Immature natural killer cell (primary cell): ENCODE measurements around the gene RTKN. TPM values are rescaled to one million over a fixed set of nuclear protein-coding genes. Genes with fewer than 3 reads are reported as not detected.

Experiments used
- DNase-seq, 3 donors: peaks; one replicate each; pipeline ENCODE4 v3.0.0; 2022; ENCODE audit warnings: mixed read lengths in 1 of 3
- H3K27ac Mint-ChIP-seq, 6 donors: one replicate each; pipeline ENCODE4 v1.8.0; 2020; ENCODE audit warnings: mixed read lengths in 6 of 6, mild to moderate bottlenecking in 5 of 6, inconsistent platforms in 4 of 6, moderate library complexity in 3 of 6
- H3K27me3 Mint-ChIP-seq, 3 donors: one replicate each; pipeline ENCODE4 v1.8.0; 2020 to 2021; ENCODE audit warnings: low read depth in 3 of 3, mild to moderate bottlenecking in 3 of 3, mixed read lengths in 3 of 3, moderate library complexity in 3 of 3, inconsistent platforms in 1 of 3
- H3K36me3 Mint-ChIP-seq, 3 donors: one replicate each; pipeline ENCODE4 v1.8.0; 2020; ENCODE audit warnings: mixed read lengths in 3 of 3, inconsistent platforms in 2 of 3, mild to moderate bottlenecking in 2 of 3
- H3K4me1 Mint-ChIP-seq, 2 donors: one replicate each; pipeline ENCODE4 v1.8.0; 2020; ENCODE audit warnings: inconsistent platforms in 2 of 2, mild to moderate bottlenecking in 2 of 2, mixed read lengths in 2 of 2, moderate library complexity in 1 of 2
- H3K4me3 Mint-ChIP-seq, 5 donors: one replicate each; pipeline ENCODE4 v1.8.0; 2020; ENCODE audit warnings: mild to moderate bottlenecking in 5 of 5, mixed read lengths in 5 of 5, inconsistent platforms in 3 of 5, moderate library complexity in 3 of 5
- H3K9me3 Mint-ChIP-seq, 6 donors: one replicate each; pipeline ENCODE4 v1.8.0; 2020; ENCODE audit warnings: mild to moderate bottlenecking in 6 of 6, mixed read lengths in 6 of 6, inconsistent platforms in 4 of 6, moderate library complexity in 3 of 6
- polyA plus RNA-seq, 3 donors: library from polyadenylated mRNA; unstranded; fragments of 300-500 nt; fragmentation: Illumina TruSeq; gene quantifications; one replicate each; pipeline ENCODE4 v1.2.3, GENCODE V29; 2021

RTKN gene
- polyA plus RNA-seq, 3 donors from 2014 or later, result 5.8 to 10.8 (median 8.4) TPM

- H3K4me1 Mint-ChIP-seq, result peaks cover 27 to 29% of the 10 kb centered on the region in 2 donors
- H3K9me3 Mint-ChIP-seq, result no peaks in the 10 kb centered on the region
- H3K4me3 Mint-ChIP-seq, result peak overlapping the region; percentile 70 to 83 (median 81)
- no peak for DNase-seq
- peak overlapping the region; percentile 23 to 85 (median 61) for H3K27ac Mint-ChIP-seq
- no peaks in the 10 kb centered on the region for H3K36me3 Mint-ChIP-seq
- peaks cover 6 to 8% (median 6%) of the 10 kb centered on the region in 3 donors for H3K27me3 Mint-ChIP-seq
Measured at GRCh38 chr2:74439803-74440377, 1.8 kb downstream of the RTKN start.

- no peaks in the 10 kb centered on the region for H3K36me3 Mint-ChIP-seq
- H3K27me3 Mint-ChIP-seq, result peaks cover 6 to 8% (median 6%) of the 10 kb centered on the region in 3 donors
- DNase-seq, result no peak
- H3K4me1 Mint-ChIP-seq, result peaks cover 27 to 29% of the 10 kb centered on the region in 2 donors
- no peaks in the 10 kb centered on the region for H3K9me3 Mint-ChIP-seq
- peak overlapping the region in 5 of 6 donors; percentile 48 to 85 (median 82) for H3K27ac Mint-ChIP-seq
- peak overlapping the region; percentile 18 to 83 (median 81) for H3K4me3 Mint-ChIP-seq
Measured at GRCh38 chr2:74439373-74439772, 2.4 kb downstream of the RTKN start.

GRCh38 chr2:74438248-74438647 is 3.5 kb downstream of the RTKN start:
- Mint-ChIP-seq H3K9me3 (no peaks in the 10 kb centered on the region), H3K27ac (peak overlapping the region in 4 of 6 donors; percentile 48 to 85 (median 66)), H3K36me3 (no peaks in the 10 kb centered on the region), H3K4me1 (peaks cover 27 to 29% of the 10 kb centered on the region in 2 donors), H3K27me3 (peaks cover 5 to 6% (median 6%) of the 10 kb centered on the region in 3 donors), H3K4me3 (no peak overlapping the region)
- DNase-seq, result no peak

- peaks cover 23 to 25% of the 10 kb centered on the region in 2 donors for H3K4me1 Mint-ChIP-seq
- no peak for DNase-seq
- peak overlapping the region in 3 of 6 donors; percentile 15 to 82 (median 67) for H3K27ac Mint-ChIP-seq
- H3K27me3 Mint-ChIP-seq, result peaks cover 2 to 5% (median 3%) of the 10 kb centered on the region in 3 donors
- H3K9me3 Mint-ChIP-seq, result no peaks in the 10 kb centered on the region
- no peaks in the 10 kb centered on the region for H3K36me3 Mint-ChIP-seq
- no peak overlapping the region for H3K4me3 Mint-ChIP-seq
Measured at GRCh38 chr2:74436848-74437695, 4.7 kb downstream of the RTKN start.

DNA sequence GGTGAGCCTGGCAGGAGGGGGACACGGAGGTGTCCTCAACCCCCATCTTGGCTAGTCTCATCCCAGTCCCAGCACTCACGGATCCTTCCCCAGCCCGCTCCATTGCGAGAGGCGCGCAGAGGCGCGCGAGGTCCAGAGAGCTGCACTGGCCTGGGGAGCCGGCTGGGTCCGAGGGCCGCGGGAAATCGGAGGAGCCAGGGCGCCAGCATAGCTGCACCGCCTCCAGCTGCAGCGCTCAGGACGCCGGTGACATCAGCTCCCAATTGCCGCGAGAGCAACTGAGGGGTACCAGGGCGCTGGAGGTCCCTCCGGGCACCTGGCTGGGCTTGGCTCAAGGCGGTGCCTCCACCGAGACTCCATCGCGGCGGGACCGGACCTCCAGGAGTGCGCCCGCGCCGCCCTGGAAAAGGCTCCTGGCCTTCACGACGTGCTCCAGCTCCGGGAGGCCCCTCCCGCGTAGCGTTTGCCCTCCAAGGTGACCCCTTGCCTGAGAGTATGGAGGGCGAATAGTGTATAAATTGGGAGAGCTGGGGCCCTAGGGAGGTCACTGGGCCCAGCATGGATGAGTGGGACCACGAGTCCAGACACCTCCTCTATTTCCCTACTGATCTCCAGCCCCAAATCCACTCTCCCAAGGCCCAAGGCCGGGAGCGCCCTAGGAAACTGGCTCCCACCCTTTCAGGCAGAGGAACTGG is 5.5 kb downstream of the RTKN start:
- H3K4me1 Mint-ChIP-seq, result peaks cover 22 to 23% of the 10 kb centered on the region in 2 donors
- no peak overlapping the region for H3K27ac Mint-ChIP-seq
- peaks cover 2 to 5% (median 2%) of the 10 kb centered on the region in 3 donors for H3K27me3 Mint-ChIP-seq
- H3K36me3 Mint-ChIP-seq, result no peaks in the 10 kb centered on the region
- no peak overlapping the region for H3K4me3 Mint-ChIP-seq
- no peaks in the 10 kb centered on the region for H3K9me3 Mint-ChIP-seq
- DNase-seq, result no peak

- no peaks in the 10 kb centered on the region for H3K4me1 Mint-ChIP-seq
- peaks cover 0 to 2% (median 0%) of the 10 kb centered on the region in 3 donors for H3K27me3 Mint-ChIP-seq
- H3K9me3 Mint-ChIP-seq, result no peaks in the 10 kb centered on the region
- peaks cover 0 to 19% (median 8%) of the 10 kb centered on the region in 3 donors for H3K36me3 Mint-ChIP-seq
- no peak overlapping the region for H3K4me3 Mint-ChIP-seq
- no peak for DNase-seq
- no peak overlapping the region for H3K27ac Mint-ChIP-seq
Measured at GRCh38 chr2:74430502-74430901, 11.2 kb downstream of the RTKN start.

DNA sequence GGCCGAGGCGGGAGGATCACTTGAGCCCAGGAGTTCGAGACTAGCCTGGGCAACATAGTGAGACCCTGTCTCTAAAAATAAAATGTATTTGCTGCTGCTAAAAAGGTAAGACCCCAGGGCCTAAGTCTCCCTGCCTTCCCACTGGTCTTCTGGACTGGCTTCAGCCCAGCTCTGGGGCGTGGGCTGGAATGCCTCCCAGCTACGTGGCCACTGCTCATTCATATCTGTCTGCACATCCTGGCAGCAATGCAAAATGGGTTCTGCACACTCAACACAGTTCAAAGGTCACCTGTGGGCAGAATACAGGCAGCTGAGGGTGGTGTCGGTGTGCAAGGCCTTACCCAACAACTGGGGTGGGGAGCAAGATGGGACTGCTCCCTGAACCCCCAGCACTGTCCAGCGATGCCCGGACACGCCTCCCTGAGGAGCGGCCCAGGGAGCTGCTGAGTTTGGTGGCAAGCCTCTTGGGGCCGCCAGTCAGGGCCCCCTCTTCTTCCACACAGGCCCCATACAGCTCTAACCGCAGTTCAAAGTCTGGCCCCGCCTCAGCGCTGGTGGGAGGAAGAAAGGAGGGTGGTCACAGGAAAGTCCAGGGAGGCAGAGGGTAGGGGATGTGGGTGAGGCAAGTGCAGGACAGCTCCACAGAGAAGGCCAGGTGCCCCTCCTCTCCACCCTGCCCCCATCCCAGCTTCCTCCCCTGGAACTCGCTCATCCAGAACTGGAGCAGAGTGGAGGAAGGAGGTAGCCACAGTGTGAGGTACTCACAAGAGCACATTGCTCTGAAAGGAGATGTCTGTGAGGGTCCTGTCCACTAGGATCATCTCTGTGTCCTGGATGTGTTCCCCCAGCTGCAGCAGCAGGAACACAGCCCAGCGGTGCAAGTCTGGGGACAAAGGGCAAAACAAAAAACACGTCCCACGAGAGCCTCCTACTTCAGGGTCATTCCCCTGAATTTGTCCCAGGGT is 12.0 kb downstream of the RTKN start:
- Mint-ChIP-seq H3K36me3 (peaks cover 0 to 21% (median 8%) of the 10 kb centered on the region in 3 donors), H3K4me1 (no peaks in the 10 kb centered on the region), H3K9me3 (no peaks in the 10 kb centered on the region), H3K27me3 (peaks cover 0 to 3% (median 0%) of the 10 kb centered on the region in 3 donors), H3K4me3 (no peak overlapping the region), H3K27ac (peak overlapping the region in 1 of 6 donors; percentile 53)
- DNase-seq, result no peak

- Mint-ChIP-seq H3K27me3 (peaks cover 0 to 3% (median 0%) of the 10 kb centered on the region in 3 donors), H3K4me1 (no peaks in the 10 kb centered on the region), H3K36me3 (peaks cover 0 to 21% (median 8%) of the 10 kb centered on the region in 3 donors), H3K9me3 (no peaks in the 10 kb centered on the region), H3K4me3 (no peak overlapping the region), H3K27ac (no peak overlapping the region)
- no peak for DNase-seq
Measured at GRCh38 chr2:74428675-74429074, 13.1 kb downstream of the RTKN start.

- Mint-ChIP-seq H3K9me3 (no peaks in the 10 kb centered on the region), H3K4me1 (peaks cover 5 to 7% of the 10 kb centered on the region in 2 donors), H3K4me3 (no peak overlapping the region), H3K27me3 (peaks cover 0 to 3% (median 0%) of the 10 kb centered on the region in 3 donors), H3K27ac (peak overlapping the region in 3 of 6 donors; percentile 14 to 68 (median 57)), H3K36me3 (peaks cover 0 to 21% (median 8%) of the 10 kb centered on the region in 3 donors)
- no peak for DNase-seq
Measured at GRCh38 chr2:74427551-74427950, 14.2 kb downstream of the RTKN start.

DNA sequence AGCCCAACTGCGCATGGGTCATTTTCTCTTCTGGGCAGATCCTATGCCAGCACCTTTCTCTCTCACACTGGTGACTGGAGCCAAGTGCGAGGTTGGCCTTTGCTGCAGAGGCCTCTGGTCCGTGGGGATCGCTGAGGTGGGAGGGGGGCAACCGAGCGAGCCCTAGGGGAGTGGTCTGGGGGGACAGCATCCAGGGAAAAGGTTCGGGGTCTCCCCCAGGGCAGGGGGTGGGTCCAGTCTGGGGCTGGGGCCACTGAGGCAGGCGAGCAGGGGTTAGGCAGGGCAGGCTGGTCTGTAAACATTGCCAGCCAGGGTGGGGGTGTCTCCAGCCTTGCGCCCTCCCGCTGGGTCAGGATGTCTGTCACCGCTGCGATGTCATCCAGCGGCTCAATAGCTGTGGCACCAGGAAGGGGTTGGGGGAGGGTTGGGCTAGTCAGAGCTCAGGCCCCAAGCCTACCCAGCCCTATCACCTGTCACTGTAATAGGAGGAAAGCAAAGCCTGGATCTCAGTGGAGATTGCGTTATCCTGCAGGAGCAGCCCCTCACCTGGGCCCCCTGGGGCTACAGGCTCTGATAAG is 15.5 kb downstream of the RTKN start:
- H3K4me3 Mint-ChIP-seq, result no peak overlapping the region
- peaks cover 13 to 19% of the 10 kb centered on the region in 2 donors for H3K4me1 Mint-ChIP-seq
- H3K27me3 Mint-ChIP-seq, result peaks cover 6 to 10% (median 10%) of the 10 kb centered on the region in 3 donors
- no peak for DNase-seq
- H3K27ac Mint-ChIP-seq, result no peak overlapping the region
- H3K9me3 Mint-ChIP-seq, result no peaks in the 10 kb centered on the region
- peaks cover 0 to 21% (median 8%) of the 10 kb centered on the region in 3 donors for H3K36me3 Mint-ChIP-seq

DNA sequence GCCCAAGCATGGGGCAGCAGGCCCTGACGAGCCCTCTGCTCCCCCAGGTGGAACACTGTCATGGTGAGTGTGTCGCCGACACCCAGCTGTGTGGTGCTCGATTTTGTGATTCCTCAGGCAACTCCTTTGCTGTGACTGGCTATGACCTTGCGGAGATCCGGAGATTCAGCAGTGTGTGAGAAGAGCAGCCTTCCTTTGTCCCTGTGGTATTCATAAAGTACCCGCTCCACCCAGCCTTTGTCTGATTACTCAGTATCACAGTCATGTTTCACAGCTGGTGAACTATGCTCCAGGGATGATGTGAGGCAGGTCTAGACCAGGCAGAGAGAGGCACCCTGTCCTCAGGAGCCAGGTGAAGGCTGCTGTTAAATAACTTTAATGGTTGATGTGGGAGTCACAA is 16.2 kb downstream of the RTKN start:
- peaks cover 0 to 21% (median 8%) of the 10 kb centered on the region in 3 donors for H3K36me3 Mint-ChIP-seq
- peaks cover 6 to 14% (median 13%) of the 10 kb centered on the region in 3 donors for H3K27me3 Mint-ChIP-seq
- no peak overlapping the region for H3K4me3 Mint-ChIP-seq
- no peaks in the 10 kb centered on the region for H3K9me3 Mint-ChIP-seq
- no peak for DNase-seq
- peaks cover 17 to 24% of the 10 kb centered on the region in 2 donors for H3K4me1 Mint-ChIP-seq
- peak overlapping the region in 3 of 6 donors; percentile 14 to 48 (median 40) for H3K27ac Mint-ChIP-seq

DNA sequence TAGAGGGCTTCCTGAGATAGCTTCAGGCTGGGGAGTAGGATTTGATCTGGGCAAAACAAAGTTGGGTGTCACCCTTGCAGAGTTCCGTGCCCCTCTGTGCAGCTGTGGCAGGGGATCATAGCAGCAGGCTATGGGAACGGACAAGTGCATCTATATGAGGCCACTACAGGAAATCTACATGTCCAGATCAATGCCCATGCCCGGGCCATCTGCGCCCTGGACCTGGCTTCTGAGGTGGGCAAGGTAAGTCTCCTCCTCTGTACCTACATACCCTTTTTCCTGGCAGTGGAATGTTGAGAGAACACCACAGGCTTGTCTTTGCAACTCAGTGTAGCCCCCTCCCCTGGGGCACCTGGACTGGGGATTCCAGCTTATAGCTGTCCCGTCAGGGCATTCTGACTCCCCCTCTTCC is 16.7 kb downstream of the RTKN start:
- peaks cover 0 to 21% (median 8%) of the 10 kb centered on the region in 3 donors for H3K36me3 Mint-ChIP-seq
- peaks cover 6 to 14% (median 13%) of the 10 kb centered on the region in 3 donors for H3K27me3 Mint-ChIP-seq
- peaks cover 22 to 24% of the 10 kb centered on the region in 2 donors for H3K4me1 Mint-ChIP-seq
- no peaks in the 10 kb centered on the region for H3K9me3 Mint-ChIP-seq
- no peak for DNase-seq
- H3K27ac Mint-ChIP-seq, result peak overlapping the region in 2 of 6 donors; percentile 38 to 45
- H3K4me3 Mint-ChIP-seq, result no peak overlapping the region
